Epithelial cell of proximal tubule (primary cell): Measurements from ENCODE around the gene PRKAG1. TPM values are rescaled to one million over a fixed set of nuclear protein-coding genes. Genes with fewer than 3 reads are reported as not detected.

Experiments
- DNase-seq: peaks from one replicate; pipeline ENCODE4 v3.0.0-alpha.2; 2011; ENCODE audit warnings: low read depth
- H3K4me3 ChIP-seq: 2 replicates; pipeline ENCODE4 v1.5.1; 2011; ENCODE audit warnings: low read depth, mild to moderate bottlenecking, low read length
- CTCF ChIP-seq: conservative IDR thresholded peaks from 2 replicates; pipeline ENCODE4 v1.5.1; 2012; ENCODE audit warnings: low read depth, mild to moderate bottlenecking, low read length
- total RNA-seq: library from RNA; depleted of rRNA; stranded (reverse); fragments of >200 nt; gene quantifications from 2 replicates; pipeline ENCODE4 v1.2.3, GENCODE V29; 2015

Gene PRKAG1
- total RNA-seq, 1 donor from 2014 or later = 50.7 TPM

GRCh38 chr12:49019443-49020324, 1.1 kb upstream of the PRKAG1 start:
- DNase-seq = no peak
- TF ChIP-seq CTCF = peak; percentile 37
- H3K4me3 ChIP-seq = no peak overlapping the region

GRCh38 chr12:49019120-49019430, 499 bp upstream of the PRKAG1 start:
- H3K4me3 ChIP-seq = peak overlapping the region; percentile 64
- no peak for TF ChIP-seq CTCF
- DNase-seq = no peak

- peak overlapping the region; percentile 64 for H3K4me3 ChIP-seq
- DNase-seq = no peak
- peak; percentile 16 for TF ChIP-seq CTCF
Observed at GRCh38 chr12:49017891-49018260, 700 bp downstream of the PRKAG1 start.

- H3K4me3 ChIP-seq = no peak overlapping the region
- TF ChIP-seq CTCF = no peak
- no peak for DNase-seq
Observed at GRCh38 chr12:49015196-49015595, 3.4 kb downstream of the PRKAG1 start.

- no peak for DNase-seq
- no peak overlapping the region for H3K4me3 ChIP-seq
- peak; percentile 35 for TF ChIP-seq CTCF
Observed at GRCh38 chr12:49014547-49014946, 4.0 kb downstream of the PRKAG1 start.

- DNase-seq = no peak
- no peak for TF ChIP-seq CTCF
- no peak overlapping the region for H3K4me3 ChIP-seq
Observed at GRCh38 chr12:49013428-49013827, 5.1 kb downstream of the PRKAG1 start.

GRCh38 chr12:49012739-49013138, 5.8 kb downstream of the PRKAG1 start:
- no peak overlapping the region for H3K4me3 ChIP-seq
- TF ChIP-seq CTCF = no peak
- DNase-seq = no peak
